ENCODE measurements around the gene MTERF4.

The MTERF4 gene

DNA sequence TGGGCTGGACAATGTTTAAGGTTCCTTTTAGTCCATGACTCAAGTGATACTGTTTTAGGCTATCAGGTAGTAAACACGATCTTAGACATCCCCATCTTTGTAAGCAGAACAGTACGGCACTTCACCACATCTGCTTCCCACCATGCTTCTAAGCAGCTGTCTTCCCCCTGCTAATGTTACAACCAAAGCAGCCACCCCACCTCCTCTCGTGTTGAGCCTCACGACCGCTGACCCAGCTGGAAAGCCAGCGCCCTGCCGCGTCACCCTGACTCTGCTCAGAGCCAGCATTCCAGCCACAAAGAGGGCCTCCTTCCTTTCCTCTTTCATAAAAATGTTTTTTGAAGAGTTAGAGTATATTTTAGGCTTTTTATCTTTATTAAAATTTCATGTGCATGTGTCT lies 9.4 kb downstream of the MTERF4 start:
- Histone ChIP-seq H3K79me2 (ENCODE audit: insufficient read depth, low read length) (peaks cover 2% of the 10 kb centered on the region; the same call in 1 of the 2 replicates), H3K4me3 (ENCODE audit: low read length, poor library complexity, severe bottlenecking) (no peak overlapping the region), H3F3A (ENCODE audit: low read depth) (no peaks in the 10 kb centered on the region), H3K9ac (ENCODE audit: low read depth, low read length, poor library complexity, severe bottlenecking) (no peak overlapping the region), H4K20me1 (ENCODE audit: insufficient read depth, low read length, poor library complexity, severe bottlenecking) (peaks cover 8% of the 10 kb centered on the region), H3K9me3 (ENCODE audit: insufficient read depth, low read depth, low read length) (no peaks in the 10 kb centered on the region), H3K4me2 (ENCODE audit: low read depth, low read length, poor library complexity, severe bottlenecking) (no peak overlapping the region), H3K36me3 (ENCODE audit: insufficient read depth, low read length) (peaks cover 40% of the 10 kb centered on the region; the same call in 1 of the 2 replicates), H3K4me1 (ENCODE audit: insufficient read depth, low read length, poor library complexity, severe bottlenecking) (peaks cover 9% of the 10 kb centered on the region), H3K9me2 (replicated peaks; ENCODE audit: low read depth, low read length) (no peaks in the 10 kb centered on the region), H3K27me3 (ENCODE audit: insufficient read depth, low read length, poor library complexity, severe bottlenecking) (no peaks in the 10 kb centered on the region), H2AFZ (ENCODE audit: low read length) (no peak overlapping the region)
- TF ChIP-seq EZH2phosphoT487 (IDR thresholded peaks at IDR 0.05; ENCODE audit: borderline replicate concordance) = no peak
- TF ChIP-seq, protein P1, sequence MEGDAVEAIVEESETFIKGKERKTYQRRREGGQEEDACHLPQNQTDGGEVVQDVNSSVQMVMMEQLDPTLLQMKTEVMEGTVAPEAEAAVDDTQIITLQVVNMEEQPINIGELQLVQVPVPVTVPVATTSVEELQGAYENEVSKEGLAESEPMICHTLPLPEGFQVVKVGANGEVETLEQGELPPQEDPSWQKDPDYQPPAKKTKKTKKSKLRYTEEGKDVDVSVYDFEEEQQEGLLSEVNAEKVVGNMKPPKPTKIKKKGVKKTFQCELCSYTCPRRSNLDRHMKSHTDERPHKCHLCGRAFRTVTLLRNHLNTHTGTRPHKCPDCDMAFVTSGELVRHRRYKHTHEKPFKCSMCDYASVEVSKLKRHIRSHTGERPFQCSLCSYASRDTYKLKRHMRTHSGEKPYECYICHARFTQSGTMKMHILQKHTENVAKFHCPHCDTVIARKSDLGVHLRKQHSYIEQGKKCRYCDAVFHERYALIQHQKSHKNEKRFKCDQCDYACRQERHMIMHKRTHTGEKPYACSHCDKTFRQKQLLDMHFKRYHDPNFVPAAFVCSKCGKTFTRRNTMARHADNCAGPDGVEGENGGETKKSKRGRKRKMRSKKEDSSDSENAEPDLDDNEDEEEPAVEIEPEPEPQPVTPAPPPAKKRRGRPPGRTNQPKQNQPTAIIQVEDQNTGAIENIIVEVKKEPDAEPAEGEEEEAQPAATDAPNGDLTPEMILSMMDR (conservative IDR thresholded peaks at IDR 0.05; ENCODE audit: low read length) = no peak

DNA sequence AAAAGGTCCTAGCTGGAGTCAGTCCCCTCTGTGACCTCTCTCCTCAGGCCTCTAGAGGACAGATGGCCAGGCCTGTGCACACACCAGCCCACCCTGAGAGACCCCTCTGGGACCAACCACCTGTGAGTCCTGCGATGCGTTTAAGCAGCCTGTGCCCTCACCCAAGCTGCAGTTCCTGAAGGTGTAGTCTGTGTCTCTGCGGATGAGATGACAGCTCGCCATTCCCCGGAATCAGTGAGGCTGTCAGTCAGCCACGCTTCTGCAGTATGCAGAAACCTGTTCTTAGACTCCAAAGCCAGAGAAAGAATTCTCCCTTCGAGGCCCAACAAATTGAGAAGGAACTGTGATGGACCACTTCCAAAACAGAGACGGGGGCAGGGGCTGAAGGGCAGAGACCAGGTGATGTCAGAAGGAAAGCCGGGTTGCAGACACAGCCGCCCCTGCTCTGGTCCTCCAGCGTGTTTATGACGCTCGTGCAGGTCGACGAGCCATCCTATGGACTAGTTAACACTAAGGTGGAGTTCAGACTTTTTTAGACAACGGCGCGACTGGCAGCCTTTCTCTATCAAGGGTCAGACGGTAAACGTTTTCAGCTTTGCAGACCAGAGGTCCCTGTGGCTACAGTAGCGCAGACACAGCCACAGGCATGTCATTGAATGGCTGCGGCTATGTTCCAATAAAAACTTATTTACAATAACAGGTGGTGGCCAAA lies 10.2 kb downstream of the MTERF4 start:
- Histone ChIP-seq H3K79me2 (ENCODE audit: insufficient read depth, low read length) (no peaks in the 10 kb centered on the region), H3F3A (ENCODE audit: low read depth) (no peaks in the 10 kb centered on the region), H3K4me2 (ENCODE audit: low read depth, low read length, poor library complexity, severe bottlenecking) (no peak overlapping the region), H3K4me3 (ENCODE audit: low read length, poor library complexity, severe bottlenecking) (no peak overlapping the region), H4K20me1 (ENCODE audit: insufficient read depth, low read length, poor library complexity, severe bottlenecking) (peaks cover 8% of the 10 kb centered on the region), H3K9me3 (ENCODE audit: insufficient read depth, low read depth, low read length) (no peaks in the 10 kb centered on the region), H3K27me3 (ENCODE audit: insufficient read depth, low read length, poor library complexity, severe bottlenecking) (no peaks in the 10 kb centered on the region), H3K4me1 (ENCODE audit: insufficient read depth, low read length, poor library complexity, severe bottlenecking) (peaks cover 9% of the 10 kb centered on the region), H3K36me3 (ENCODE audit: insufficient read depth, low read length) (peaks cover 45% of the 10 kb centered on the region; the same call in 1 of the 2 replicates), H3K9ac (ENCODE audit: low read depth, low read length, poor library complexity, severe bottlenecking) (no peak overlapping the region), H2AFZ (ENCODE audit: low read length) (no peak overlapping the region), H3K9me2 (replicated peaks; ENCODE audit: low read depth, low read length) (no peaks in the 10 kb centered on the region)
- TF ChIP-seq EZH2phosphoT487 (IDR thresholded peaks at IDR 0.05; ENCODE audit: borderline replicate concordance) = no peak
- TF ChIP-seq, protein P1 (conservative IDR thresholded peaks at IDR 0.05; ENCODE audit: low read length) = no peak

DNA sequence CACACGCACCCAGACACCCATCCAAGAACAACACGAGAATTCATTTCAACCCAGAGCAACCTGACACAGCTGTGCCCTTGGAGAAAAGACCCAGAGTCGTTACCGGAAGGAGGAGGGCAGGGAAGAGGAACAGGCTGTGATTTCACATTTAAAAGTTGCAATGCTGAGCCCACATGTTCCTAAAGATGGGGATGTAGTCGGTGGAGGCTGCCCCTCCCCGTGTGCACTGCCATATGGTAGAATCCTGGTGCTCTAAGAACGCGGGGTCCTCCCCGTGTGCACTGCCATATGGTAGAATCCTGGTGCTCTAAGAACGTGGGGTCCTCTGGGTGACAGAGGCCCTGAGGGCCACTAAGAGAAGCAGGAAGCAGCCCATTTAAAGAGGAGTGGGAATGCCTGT lies 10.9 kb downstream of the MTERF4 start:
- TF ChIP-seq EZH2phosphoT487 (IDR thresholded peaks at IDR 0.05; ENCODE audit: borderline replicate concordance) = no peak
- TF ChIP-seq, protein P1 (conservative IDR thresholded peaks at IDR 0.05; ENCODE audit: low read length) = no peak

More for the DNA sequence above, 10.9 kb downstream of the MTERF4 start:
- H3K4me3 ChIP-seq (ENCODE audit: low read length, poor library complexity, severe bottlenecking) = no peak overlapping the region
- no peak overlapping the region for H2AFZ ChIP-seq (ENCODE audit: low read length)
- H3K4me1 ChIP-seq (ENCODE audit: insufficient read depth, low read length, poor library complexity, severe bottlenecking) = peaks cover 9% of the 10 kb centered on the region
- no peaks in the 10 kb centered on the region for H3K9me2 ChIP-seq (replicated peaks; ENCODE audit: low read depth, low read length)
- peaks cover 44% of the 10 kb centered on the region; the same call in 1 of the 2 replicates for H3K36me3 ChIP-seq (ENCODE audit: insufficient read depth, low read length)
- no peaks in the 10 kb centered on the region for H3F3A ChIP-seq (ENCODE audit: low read depth)
- H3K4me2 ChIP-seq (ENCODE audit: low read depth, low read length, poor library complexity, severe bottlenecking) = no peak overlapping the region
- H3K9me3 ChIP-seq (ENCODE audit: insufficient read depth, low read depth, low read length) = no peaks in the 10 kb centered on the region
- H3K27me3 ChIP-seq (ENCODE audit: insufficient read depth, low read length, poor library complexity, severe bottlenecking) = no peaks in the 10 kb centered on the region
- no peaks in the 10 kb centered on the region for H3K79me2 ChIP-seq (ENCODE audit: insufficient read depth, low read length)
- no peak overlapping the region for H3K9ac ChIP-seq (ENCODE audit: low read depth, low read length, poor library complexity, severe bottlenecking)
- H4K20me1 ChIP-seq (ENCODE audit: insufficient read depth, low read length, poor library complexity, severe bottlenecking) = peaks cover 8% of the 10 kb centered on the region
